ENCODE measurements around the gene PRSS38. TPM values are rescaled to one million over a fixed set of nuclear protein-coding genes. Genes with fewer than 3 reads are reported as not detected.

PRSS38 gene
- total RNA-seq, 1 donor from 2014 or later = not detected

GRCh38 chr1:227779021-227779441 lies 36.4 kb upstream of the PRSS38 start:
- no peak for TF ChIP-seq CTCF (IDR thresholded peaks at IDR 0.05; ENCODE audit: partially characterized antibody, unreplicated experiment)
- no peak overlapping the region for H3K27ac Mint-ChIP-seq (ENCODE audit: unreplicated experiment)
- peaks cover 3% of the 10 kb centered on the region for H3K9me3 Mint-ChIP-seq (ENCODE audit: unreplicated experiment)
- H3K4me3 Mint-ChIP-seq (ENCODE audit: unreplicated experiment) = no peak overlapping the region
- no peak for DNase-seq
- H3K4me1 Mint-ChIP-seq (ENCODE audit: low read depth, unreplicated experiment) = peaks cover 5% of the 10 kb centered on the region
- H3K27me3 Mint-ChIP-seq (ENCODE audit: unreplicated experiment) = peaks cover 1% of the 10 kb centered on the region
- no peaks in the 10 kb centered on the region for H3K36me3 Mint-ChIP-seq (ENCODE audit: unreplicated experiment)

GRCh38 chr1:227779685-227780084 lies 35.8 kb upstream of the PRSS38 start:
- no peaks in the 10 kb centered on the region for H3K36me3 Mint-ChIP-seq (ENCODE audit: unreplicated experiment)
- peaks cover 1% of the 10 kb centered on the region for H3K27me3 Mint-ChIP-seq (ENCODE audit: unreplicated experiment)
- no peak for DNase-seq
- H3K27ac Mint-ChIP-seq (ENCODE audit: unreplicated experiment) = no peak overlapping the region
- no peak for TF ChIP-seq CTCF (IDR thresholded peaks at IDR 0.05; ENCODE audit: partially characterized antibody, unreplicated experiment)
- no peak overlapping the region for H3K4me3 Mint-ChIP-seq (ENCODE audit: unreplicated experiment)
- H3K4me1 Mint-ChIP-seq (ENCODE audit: low read depth, unreplicated experiment) = peaks cover 4% of the 10 kb centered on the region
- peaks cover 3% of the 10 kb centered on the region for H3K9me3 Mint-ChIP-seq (ENCODE audit: unreplicated experiment)

GRCh38 chr1:227780101-227781044 lies 35.1 kb upstream of the PRSS38 start:
- no peak for TF ChIP-seq CTCF (IDR thresholded peaks at IDR 0.05; ENCODE audit: partially characterized antibody, unreplicated experiment)
- DNase-seq = no peak
- H3K4me3 Mint-ChIP-seq (ENCODE audit: unreplicated experiment) = no peak overlapping the region
- H3K27me3 Mint-ChIP-seq (ENCODE audit: unreplicated experiment) = peaks cover 1% of the 10 kb centered on the region
- H3K4me1 Mint-ChIP-seq (ENCODE audit: low read depth, unreplicated experiment) = peaks cover 3% of the 10 kb centered on the region
- no peak overlapping the region for H3K27ac Mint-ChIP-seq (ENCODE audit: unreplicated experiment)
- H3K9me3 Mint-ChIP-seq (ENCODE audit: unreplicated experiment) = peaks cover 2% of the 10 kb centered on the region
- no peaks in the 10 kb centered on the region for H3K36me3 Mint-ChIP-seq (ENCODE audit: unreplicated experiment)

GRCh38 chr1:227781314-227781930 lies 34.1 kb upstream of the PRSS38 start:
- H3K27ac Mint-ChIP-seq (ENCODE audit: unreplicated experiment) = no peak overlapping the region
- H3K4me3 Mint-ChIP-seq (ENCODE audit: unreplicated experiment) = no peak overlapping the region
- TF ChIP-seq CTCF (IDR thresholded peaks at IDR 0.05; ENCODE audit: partially characterized antibody, unreplicated experiment) = no peak
- peaks cover 3% of the 10 kb centered on the region for H3K4me1 Mint-ChIP-seq (ENCODE audit: low read depth, unreplicated experiment)
- H3K27me3 Mint-ChIP-seq (ENCODE audit: unreplicated experiment) = peaks cover 1% of the 10 kb centered on the region
- no peaks in the 10 kb centered on the region for H3K36me3 Mint-ChIP-seq (ENCODE audit: unreplicated experiment)
- no peak for DNase-seq
- peaks cover 2% of the 10 kb centered on the region for H3K9me3 Mint-ChIP-seq (ENCODE audit: unreplicated experiment)

GRCh38 chr1:227782226-227782625 lies 33.2 kb upstream of the PRSS38 start:
- TF ChIP-seq CTCF (IDR thresholded peaks at IDR 0.05; ENCODE audit: partially characterized antibody, unreplicated experiment) = no peak
- Mint-ChIP-seq H3K4me1 (ENCODE audit: low read depth, unreplicated experiment) (peaks cover 1% of the 10 kb centered on the region), H3K36me3 (ENCODE audit: unreplicated experiment) (no peaks in the 10 kb centered on the region), H3K9me3 (ENCODE audit: unreplicated experiment) (peaks cover 2% of the 10 kb centered on the region), H3K27ac (ENCODE audit: unreplicated experiment) (no peak overlapping the region), H3K4me3 (ENCODE audit: unreplicated experiment) (no peak overlapping the region), H3K27me3 (ENCODE audit: unreplicated experiment) (peaks cover 3% of the 10 kb centered on the region)
- no peak for DNase-seq

Data from glutamatergic neuron (in vitro differentiated cells).